A549 (cell line): ENCODE measurements around the gene EFHC1.

Experiments
- MYC ChIP-seq: IDR thresholded peaks from 2 replicates; pipeline ENCODE4 v1.6.1; 2012; ENCODE audit warnings: mild to moderate bottlenecking, inconsistent platforms, low read length, improper control_type of control experiment, borderline replicate concordance
- TF ChIP-seq, protein P1 (sequence below): fragments of 200-600 bp; sonication (generic); IDR thresholded peaks from 2 replicates; pipeline ENCODE4 v1.6.1; 2016; ENCODE audit warnings: antibody characterized with exemption, mild to moderate bottlenecking, moderate library complexity
- TF ChIP-seq, protein P2 (sequence below): fragments of 450-650 bp; IDR thresholded peaks from 2 replicates; pipeline ENCODE4 v1.6.1; 2014; ENCODE audit warnings: antibody characterized with exemption
- TF ChIP-seq, protein P3 (sequence below): fragments of >200 bp; sonication (Bioruptor Twin); formaldehyde crosslinking; IDR thresholded peaks from 3 replicates; pipeline ENCODE4 v1.5.1; 2016

DNA sequence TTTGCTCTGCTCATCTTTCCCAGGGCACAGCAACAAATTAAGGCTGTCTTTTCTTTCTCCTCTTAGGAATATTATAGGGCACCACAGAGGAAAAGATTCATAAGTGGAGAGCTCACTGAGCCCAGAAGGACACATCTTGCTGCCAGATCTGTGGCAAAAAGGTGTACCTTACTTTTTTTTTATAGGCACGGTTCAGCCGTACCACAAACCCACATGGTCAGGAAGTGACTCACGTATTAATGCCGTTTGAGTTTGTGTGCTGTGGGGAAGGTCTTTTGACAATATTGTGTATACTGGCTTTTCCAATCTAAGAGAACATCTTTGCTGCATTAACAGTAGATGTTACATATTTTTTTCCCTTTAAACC lies 29.8 kb upstream of the EFHC1 start:
- TF ChIP-seq, protein P1, sequence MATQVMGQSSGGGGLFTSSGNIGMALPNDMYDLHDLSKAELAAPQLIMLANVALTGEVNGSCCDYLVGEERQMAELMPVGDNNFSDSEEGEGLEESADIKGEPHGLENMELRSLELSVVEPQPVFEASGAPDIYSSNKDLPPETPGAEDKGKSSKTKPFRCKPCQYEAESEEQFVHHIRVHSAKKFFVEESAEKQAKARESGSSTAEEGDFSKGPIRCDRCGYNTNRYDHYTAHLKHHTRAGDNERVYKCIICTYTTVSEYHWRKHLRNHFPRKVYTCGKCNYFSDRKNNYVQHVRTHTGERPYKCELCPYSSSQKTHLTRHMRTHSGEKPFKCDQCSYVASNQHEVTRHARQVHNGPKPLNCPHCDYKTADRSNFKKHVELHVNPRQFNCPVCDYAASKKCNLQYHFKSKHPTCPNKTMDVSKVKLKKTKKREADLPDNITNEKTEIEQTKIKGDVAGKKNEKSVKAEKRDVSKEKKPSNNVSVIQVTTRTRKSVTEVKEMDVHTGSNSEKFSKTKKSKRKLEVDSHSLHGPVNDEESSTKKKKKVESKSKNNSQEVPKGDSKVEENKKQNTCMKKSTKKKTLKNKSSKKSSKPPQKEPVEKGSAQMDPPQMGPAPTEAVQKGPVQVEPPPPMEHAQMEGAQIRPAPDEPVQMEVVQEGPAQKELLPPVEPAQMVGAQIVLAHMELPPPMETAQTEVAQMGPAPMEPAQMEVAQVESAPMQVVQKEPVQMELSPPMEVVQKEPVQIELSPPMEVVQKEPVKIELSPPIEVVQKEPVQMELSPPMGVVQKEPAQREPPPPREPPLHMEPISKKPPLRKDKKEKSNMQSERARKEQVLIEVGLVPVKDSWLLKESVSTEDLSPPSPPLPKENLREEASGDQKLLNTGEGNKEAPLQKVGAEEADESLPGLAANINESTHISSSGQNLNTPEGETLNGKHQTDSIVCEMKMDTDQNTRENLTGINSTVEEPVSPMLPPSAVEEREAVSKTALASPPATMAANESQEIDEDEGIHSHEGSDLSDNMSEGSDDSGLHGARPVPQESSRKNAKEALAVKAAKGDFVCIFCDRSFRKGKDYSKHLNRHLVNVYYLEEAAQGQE, result no peak
- TF ChIP-seq, protein P2, sequence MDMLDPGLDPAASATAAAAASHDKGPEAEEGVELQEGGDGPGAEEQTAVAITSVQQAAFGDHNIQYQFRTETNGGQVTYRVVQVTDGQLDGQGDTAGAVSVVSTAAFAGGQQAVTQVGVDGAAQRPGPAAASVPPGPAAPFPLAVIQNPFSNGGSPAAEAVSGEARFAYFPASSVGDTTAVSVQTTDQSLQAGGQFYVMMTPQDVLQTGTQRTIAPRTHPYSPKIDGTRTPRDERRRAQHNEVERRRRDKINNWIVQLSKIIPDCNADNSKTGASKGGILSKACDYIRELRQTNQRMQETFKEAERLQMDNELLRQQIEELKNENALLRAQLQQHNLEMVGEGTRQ, result no peak
- TF ChIP-seq MYC, result no peak
- TF ChIP-seq, protein P3, sequence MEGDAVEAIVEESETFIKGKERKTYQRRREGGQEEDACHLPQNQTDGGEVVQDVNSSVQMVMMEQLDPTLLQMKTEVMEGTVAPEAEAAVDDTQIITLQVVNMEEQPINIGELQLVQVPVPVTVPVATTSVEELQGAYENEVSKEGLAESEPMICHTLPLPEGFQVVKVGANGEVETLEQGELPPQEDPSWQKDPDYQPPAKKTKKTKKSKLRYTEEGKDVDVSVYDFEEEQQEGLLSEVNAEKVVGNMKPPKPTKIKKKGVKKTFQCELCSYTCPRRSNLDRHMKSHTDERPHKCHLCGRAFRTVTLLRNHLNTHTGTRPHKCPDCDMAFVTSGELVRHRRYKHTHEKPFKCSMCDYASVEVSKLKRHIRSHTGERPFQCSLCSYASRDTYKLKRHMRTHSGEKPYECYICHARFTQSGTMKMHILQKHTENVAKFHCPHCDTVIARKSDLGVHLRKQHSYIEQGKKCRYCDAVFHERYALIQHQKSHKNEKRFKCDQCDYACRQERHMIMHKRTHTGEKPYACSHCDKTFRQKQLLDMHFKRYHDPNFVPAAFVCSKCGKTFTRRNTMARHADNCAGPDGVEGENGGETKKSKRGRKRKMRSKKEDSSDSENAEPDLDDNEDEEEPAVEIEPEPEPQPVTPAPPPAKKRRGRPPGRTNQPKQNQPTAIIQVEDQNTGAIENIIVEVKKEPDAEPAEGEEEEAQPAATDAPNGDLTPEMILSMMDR, result no peak
